Activated T-helper 1 cell treated with Interleukin-2 at 50 U/mL for 16 hours (primary cell): ENCODE data around the gene NXPE4.
"Not testable (repeated sequence)": the region's sequence is repeated elsewhere in the genome, so short reads cannot be mapped to it uniquely, and the experiment has no call there.

ENCODE experiments used
- DNase-seq: peaks from one replicate; pipeline ENCODE4 v3.0.0-alpha.2; 2020; ENCODE audit warnings: low read depth

NXPE4 gene

DNA sequence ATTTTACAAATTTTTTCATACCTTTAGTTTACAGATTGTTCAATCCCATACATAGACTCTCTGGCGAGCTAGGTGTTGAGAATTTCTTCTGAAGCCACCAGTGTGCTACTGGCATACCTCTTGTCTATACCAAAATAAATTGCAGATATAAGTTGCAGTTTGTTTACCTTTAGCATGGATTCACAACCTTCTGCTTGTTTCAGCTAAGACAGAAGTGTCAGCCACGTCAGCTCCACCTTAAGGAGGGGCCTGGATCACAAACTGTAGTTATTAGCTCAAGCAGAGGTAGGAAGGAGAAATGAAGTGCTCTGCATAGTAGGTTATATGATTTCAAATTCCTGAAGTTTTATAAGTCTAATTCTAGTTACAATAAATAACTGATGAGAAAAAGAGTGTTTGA lies at the start of gene NXPE4:
TSS of gene NXPE4 (minus strand) at position 216 of the 400 bp plus-strand sequence. CDS start 1,027 bp downstream, outside the sequence.
- DNase-seq, result no peak

DNA sequence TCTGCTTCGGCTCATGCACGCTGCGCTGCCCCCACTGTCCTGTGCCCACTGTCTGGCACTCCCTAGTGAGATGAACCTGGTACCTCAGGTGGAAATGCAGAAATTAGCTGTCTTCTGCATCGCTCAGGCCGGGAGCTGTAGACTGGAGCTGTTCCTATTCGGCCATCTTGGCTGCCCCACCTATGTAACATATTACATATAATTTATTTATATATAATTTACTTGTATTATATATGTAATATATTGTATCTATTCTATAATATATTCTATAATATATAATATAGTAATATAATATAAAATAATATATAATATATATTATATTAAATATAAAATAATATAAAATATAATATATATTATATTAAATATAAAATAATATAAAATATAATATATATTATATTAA lies 43.9 kb upstream of the NXPE4 start:
- not testable (repeated sequence) for DNase-seq

DNA sequence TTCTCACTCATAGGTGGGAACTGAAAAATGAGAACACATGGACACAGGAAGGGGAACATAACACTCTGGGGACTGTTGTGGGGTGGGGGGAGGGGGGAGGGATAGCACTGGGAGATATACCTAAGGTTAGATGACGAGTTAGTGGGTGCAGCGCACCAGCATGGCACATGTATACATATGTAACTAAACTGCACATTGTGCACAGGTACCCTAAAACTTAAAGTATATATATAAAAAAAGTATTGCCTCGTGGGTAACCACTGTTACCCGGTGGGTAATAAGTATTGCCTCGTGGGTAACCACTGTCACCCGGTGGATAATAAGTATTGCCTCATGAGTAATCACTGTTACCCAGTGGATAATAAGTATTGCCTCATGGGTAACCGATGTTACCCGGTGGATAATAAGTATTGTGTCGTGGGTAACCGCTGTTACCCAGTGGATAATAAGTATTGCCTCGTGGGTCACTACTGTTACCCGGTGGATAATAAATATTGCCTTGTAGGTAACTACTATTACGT lies 35.9 kb upstream of the NXPE4 start:
- not testable (repeated sequence) for DNase-seq

DNA sequence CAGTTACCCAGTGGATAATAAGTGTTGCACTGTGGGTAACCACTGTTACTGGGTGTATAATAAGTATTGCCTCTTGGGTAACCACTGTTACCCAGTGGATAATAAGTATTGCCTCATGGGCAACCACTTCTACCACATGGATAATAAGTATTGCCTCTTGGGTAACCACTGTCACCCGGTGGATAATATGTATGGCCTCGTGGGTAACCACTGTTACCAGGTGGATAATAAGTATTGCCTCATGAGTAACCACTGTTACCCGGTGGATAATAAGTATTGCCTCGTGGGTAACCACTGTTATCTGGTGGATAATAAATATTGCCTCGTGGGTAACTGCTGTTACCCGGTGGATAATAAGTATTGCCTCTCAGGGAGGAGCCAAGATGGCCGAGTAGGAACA lies 29.7 kb upstream of the NXPE4 start:
- DNase-seq, result no peak

DNA sequence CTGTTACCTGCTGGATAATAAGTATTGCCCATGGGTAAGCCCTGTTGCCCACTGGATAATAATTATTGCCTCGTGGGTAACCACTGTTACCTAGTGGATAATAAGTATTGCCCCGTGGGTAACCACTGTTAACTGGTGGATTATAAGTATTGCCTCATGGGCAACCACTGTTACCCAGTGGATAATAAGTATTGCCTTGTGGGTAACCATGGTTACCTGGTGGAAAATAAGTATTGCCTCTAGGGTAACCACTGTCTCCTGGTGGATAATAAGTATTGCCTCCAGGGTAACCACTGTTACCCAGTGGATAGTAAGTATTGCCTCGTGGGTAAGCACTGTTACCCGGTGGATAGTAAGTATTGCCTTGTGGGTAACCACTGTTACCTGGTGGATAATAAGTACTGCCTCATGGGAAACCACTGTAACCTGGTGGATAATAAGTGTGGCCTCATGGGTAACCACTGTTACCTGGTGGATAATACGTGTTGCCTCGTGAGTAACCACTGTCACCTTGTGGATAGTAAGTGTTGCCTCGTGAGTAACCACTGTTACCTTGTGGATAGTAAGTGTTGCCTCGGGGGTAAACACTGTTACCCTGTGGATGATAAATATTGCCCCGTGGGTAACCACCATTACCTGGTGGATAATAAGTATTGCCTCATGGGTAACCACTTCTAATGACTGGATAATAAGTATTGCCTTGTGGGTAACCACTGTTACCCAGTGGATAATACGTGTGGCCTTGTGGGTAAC lies 29.0 kb upstream of the NXPE4 start:
- DNase-seq, result no peak

DNA sequence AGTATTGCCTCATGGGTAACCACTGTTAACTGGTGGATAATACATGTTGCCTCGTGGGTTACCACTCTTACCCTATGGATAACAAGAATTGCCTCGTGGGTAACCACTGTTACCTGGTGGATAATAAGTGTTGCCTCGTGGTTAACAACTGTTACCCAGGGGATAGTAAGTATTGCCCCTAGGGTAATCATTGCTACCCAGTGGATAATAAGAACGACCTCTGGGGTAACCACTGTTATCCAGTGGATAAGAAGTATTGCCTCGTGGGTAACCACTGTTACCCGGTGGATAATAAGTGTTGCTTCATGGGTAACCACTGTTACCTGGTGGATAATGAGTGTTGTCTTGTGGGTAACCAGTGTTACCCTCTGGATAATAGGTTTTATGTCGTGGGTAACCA lies 28.1 kb upstream of the NXPE4 start:
- no peak for DNase-seq

DNA sequence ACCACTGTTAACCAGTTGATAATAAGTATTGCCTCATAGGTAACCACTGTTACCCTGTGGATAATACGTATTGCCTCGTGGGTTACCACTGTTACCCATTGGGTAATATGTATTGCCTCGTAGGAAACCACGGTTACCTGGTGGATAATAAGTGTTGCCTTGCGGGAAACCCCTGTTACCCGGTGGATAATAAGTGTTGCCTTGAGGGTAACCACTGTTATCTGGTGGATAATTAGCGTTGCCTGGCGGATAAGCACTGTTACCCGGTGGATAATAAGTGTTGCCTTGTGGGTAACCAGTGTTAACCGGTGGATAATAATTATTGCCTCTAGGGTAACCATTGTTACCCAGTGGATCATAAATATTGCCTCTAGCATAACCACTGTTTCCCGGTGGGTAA lies 27.3 kb upstream of the NXPE4 start:
- no peak for DNase-seq

DNA sequence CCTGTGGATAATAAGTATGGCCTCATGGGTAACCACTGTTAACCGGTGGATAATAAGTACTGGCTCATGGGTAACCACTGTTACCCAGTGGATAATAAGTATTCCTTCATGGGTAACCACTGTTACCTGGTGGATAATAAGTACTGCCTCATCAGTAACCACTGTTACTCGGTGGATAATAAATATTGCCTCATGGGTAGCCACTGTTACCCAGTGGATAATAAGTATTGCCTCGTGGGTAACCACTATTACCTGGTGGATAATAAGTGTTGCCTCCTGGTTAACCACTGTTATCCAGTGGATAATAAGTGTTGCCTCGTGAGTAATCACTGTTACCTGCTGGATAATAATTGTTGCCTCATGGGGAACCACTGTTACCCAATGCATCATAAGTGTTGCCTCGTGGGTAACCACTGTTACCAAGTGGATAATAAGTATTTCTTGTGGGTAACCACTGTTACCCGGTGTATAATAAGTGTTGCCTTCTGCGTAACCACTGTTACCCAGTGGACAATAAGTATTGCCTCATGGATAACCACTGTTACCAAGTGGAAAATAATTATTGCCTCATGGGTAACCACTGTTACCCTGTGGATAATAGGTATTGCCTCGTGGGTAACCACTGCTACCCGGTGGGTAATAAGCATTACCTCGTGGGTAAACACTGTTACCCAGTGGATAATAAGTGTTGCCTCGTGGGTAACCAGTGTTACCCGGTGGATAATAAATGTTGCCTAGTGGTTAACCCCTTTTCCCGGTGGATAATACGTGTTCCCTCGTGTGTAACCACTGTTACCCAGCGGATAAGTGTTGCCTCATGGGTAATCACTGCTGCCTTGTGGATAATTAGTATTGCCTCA lies 26.6 kb upstream of the NXPE4 start:
- DNase-seq, result no peak

DNA sequence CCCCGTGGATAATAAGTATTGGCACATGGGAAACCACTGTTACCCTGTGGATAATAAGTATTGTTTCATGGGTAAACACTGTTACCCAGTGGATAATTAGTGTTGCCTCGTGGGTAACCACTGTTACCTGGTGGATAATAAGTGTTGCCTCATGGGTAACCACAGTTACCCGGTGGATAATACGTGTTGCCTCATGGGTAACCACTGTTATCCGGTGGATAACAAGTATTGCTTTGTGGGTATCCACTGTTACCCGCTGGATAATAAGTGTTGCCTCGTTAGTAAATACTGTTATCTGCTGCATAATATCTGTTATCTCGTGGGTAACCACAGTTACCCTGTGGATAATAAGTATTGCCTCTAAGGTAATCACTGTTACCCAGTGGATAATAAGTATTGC lies 25.5 kb upstream of the NXPE4 start:
- no peak for DNase-seq

DNA sequence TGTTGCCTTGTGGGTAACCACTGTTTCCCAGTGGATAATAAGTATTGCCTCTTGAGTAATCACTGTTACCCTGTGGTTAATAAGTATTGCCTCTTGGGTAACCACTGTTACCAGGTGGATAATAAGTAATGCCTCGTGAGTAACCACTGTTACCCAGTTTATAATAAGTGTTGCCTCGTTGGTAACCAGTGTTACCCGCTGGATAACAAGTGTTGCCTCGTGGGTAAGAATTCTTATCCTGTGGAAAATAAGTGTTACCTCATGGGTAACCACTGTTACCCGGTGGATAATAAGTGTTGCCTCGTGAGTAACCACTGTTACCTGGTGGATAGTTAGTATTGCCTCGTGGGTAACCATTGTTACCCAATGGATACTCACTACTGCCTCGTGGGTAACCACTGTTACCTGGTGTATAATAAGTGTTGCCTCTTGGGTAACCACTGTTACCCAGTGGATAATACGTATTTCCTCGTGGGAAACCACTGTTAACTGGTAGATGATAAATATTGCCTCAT lies 24.1 kb upstream of the NXPE4 start:
- DNase-seq, result no peak

DNA sequence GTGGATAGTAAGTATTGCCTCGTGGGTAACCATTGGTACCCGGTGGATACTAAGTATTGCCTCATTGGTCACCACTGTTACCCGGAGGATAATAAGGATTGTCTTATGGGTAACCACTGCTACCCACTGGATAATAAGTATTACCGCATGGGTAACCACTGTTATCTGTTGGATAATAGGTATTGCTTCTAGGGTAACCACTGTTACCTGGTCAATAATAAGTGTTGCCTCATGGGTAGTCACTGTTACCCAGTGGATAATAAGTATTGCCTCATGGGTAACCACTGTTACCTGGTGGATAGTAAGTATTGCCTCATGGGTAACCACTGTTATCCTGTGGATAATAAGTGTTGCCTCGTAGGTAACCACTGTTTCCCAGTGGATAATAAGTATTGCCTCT lies 22.6 kb upstream of the NXPE4 start:
- no peak for DNase-seq

DNA sequence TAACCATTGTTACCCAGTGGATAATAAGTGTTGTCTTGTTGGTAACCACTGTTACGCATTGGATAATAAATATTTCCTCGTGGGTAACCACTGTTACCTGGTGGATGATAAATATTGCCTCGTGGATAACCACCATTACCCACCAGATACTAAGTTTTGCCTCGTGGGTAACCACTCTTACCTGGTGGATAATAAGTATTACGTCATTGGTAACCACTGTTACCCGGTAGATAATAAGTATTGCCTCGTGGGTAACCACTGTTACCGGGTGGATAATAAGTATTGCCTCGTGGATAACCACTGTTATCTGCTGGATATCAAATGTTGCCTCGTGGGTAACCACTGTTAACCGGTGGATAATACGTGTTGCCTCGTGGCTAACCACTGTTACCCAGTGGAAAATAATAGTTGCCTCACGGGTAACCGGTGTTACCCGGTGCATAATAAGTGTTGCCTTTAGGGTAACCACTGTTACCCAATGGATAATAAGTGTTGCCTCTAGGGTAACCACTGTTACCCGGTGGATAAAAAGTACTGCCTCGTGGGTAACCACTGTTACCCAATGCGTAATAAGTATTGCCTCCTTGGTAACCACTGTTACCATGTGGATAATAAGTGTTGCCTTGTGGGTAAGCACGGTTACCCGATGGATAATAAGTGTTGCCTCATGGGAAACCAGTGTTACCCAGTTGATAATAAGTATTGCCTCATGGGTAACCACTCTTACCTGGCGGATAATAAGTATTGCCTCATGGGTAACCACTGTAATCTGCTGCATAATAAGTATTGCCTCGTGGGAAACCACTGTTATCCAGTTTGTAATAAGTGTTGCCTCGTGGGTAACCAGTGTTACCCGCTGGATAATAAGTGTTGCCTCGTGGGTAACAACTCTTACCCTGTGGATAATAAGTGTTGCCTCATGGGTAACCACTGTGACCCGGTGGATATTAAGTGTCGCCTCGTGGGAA lies 21.9 kb upstream of the NXPE4 start:
- no peak for DNase-seq

DNA sequence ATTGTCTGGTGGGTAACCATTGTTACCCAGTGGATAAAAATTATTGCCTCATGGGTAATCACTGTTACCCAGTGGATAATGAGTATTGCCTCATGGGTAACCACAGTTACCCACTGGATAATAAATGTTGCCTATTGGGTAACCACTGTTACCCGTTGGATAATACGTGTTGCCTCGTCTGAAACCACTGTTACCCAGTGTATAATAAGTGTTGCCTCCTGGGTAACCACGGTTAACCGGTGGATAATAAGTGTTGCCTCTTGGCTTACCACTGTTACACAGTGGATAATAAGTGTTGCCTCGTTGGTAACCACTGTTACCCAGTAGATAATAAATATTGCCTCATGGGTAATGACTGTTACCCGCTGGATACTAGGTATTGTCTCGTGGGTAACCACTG lies 20.9 kb upstream of the NXPE4 start:
- DNase-seq, result no peak

DNA sequence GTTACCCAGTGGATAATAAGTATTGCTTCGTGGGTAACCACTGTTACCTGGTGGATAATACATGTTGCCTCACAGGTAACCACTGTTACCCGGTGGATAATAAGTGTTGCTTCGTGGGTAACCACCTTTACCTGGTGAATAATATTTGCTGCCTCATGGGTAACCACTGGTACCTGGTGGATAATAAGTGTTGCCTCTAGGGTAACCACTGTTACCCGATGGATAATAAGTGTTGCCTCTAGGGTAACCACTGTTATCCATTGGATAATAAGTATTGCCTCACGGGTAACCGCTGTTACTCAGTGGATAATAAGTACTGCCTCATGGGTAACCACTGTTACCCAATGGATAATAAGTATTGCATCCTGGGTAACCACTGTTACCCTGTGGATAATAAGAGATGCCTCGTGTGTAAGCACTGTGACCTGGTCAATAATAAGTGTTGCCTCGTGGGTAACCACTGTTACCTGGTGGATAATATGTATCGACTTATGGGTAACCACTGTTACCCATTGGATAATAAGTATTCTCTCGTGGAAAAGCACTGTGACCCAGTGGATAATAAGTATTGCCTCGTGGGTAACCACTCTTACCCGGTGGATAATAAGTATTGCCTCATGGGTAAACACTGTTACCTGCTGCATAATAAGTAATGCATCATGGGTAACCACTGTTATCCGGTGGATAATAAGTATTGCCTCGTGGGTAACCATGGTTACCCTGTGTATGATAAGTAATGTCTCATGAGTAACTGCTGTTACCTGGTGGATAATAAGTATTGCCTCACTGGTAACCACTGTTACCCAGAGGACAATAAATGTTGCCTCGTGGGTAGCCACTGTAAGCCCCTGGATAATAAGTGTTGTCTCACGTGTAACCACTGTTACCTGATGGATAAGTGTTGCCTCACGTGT lies 20.1 kb upstream of the NXPE4 start:
- DNase-seq, result no peak

DNA sequence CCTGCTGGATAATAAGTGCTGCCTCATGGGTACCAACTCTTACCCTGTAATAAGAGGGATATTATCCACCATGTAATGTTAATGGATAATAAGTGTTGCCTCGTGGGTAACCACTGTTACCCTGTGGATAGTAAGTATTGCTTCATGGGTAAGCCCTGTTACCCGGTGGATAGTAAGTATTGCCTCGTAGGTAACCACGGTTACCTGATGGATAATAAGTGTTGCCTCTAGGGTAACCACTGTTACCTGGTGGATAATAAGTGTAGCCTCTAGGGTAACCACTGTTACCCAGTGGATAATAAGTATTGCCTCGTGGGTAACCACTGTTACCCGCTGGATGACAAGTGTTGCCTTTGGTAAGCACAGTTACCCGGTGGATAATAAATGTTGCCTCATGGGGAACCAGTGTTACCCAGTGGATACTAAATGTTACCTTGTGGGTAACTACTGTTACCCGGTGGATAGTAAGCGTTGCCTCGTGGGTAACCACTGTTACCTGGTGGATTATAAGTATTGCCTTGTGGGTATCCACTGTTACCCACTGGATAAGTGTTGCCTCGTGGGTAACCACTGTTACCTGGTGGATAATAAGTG lies 18.6 kb upstream of the NXPE4 start:
- no peak for DNase-seq

DNA sequence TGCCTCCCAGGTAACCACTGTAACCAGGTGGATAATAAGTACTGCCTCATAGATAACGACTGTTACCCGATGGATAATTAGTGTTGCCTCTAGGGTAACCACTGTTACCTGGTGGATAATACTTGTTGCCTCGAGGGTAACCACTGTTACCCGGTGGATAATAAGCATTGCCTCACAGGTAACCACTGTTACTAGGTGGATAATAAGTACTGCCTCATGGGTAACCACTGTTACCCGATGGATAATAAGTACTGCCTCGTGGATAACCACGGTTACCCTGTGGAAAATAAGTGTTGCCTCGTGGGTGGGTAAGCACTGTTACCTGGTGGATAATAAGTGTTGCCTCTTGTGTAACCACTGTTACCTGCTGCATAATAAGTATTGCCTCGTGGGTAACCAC lies 17.5 kb upstream of the NXPE4 start:
- DNase-seq, result not testable (repeated sequence)

DNA sequence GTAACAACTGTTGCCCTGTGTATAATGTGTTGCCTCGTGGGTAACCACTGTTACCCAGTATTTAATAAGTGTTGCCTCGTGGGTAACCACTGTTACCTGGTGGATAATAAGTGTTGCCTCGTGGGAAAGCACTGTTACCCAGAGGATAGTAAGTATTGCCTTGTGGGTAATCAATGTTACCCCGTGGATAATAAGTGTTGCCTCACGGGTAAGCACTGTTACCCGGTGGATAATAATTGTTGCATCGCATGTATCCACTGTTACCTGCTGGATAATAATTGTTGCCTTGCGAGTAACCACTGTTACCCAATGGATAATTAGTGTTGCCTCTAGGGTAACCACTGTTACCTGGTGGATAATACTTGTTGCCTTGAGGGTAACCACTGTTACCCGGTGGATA lies 17.1 kb upstream of the NXPE4 start:
- no peak for DNase-seq

DNA sequence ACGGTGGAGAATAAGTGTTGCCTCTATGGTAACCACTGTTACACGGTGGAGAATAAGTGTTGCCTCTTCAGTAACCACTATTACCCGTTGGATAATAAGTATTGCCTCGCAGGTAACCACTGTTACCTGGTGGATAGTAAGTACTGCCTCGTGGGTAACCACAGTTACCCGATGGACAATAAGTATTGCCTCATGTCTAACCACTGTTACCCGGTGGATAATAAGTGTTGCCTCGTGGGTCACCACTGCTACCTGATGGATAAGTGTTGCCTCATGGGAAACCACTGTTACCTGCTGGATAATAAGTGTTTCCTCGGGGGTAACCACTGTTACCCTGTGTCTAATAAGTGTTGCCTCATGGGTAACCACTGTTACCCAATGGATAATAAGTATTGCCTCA lies 16.6 kb upstream of the NXPE4 start:
- DNase-seq, result not testable (repeated sequence)

DNA sequence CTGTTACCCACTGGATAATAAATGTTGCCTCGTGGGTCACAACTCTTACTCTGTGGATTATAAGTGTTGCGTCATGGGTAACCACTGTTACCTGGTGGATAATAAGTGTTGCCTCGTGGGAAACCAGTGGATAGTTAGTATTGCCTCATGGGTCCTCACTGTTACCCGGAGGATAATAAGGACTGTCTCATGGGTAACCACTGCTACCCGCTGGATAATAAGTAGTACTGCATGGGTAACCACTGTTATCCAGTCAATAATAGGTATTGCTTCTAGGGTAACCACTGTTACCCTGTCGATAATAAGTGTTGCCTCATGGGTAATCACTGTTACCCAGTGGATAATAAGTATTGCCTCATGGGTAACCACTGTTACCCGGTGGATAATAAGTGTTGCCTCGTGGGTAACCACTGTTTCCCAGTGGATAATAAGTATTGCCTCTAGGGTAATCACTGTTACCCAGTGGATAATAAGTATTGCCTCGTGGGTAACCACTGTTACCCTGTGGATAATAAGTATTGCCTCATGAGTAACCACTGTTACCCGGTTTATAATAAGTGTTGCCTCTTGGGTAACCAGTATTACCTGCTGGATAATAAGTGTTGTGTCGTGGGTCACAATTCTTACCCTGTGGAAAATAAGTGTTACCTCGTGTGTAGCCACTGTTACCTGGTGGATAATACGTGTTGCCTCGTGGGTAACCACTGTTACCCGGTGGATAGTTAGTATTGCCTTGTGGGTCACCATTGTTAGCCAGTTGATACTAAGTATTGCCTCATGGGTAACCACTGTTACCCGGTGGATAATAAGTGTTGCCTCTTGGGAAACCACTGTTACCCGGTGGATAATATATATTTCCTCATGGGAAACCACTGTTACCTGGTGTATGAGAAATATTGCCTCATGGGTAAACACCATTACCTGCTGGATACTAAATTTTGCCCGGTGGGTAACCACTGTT lies 15.7 kb upstream of the NXPE4 start:
- DNase-seq, result no peak
